ENCODE measurements around the gene ACTR5. TPM values are rescaled to one million over a fixed set of nuclear protein-coding genes. Genes with fewer than 3 reads are reported as not detected.

ACTR5 gene
- total RNA-seq, 2 donors from 2014 or later, result 7.9 to 11.2 TPM

- peak; percentile 99 for DNase-seq
- H3K27me3 ChIP-seq (ENCODE audit: control insufficient read depth, insufficient read depth, low read length, poor library complexity, severe bottlenecking), result peaks cover 100% of the 10 kb centered on the region
- H3K36me3 ChIP-seq (ENCODE audit: control insufficient read depth, insufficient read depth, low read length), result no peaks in the 10 kb centered on the region
- H3K4me3 ChIP-seq (ENCODE audit: low read length), result peak overlapping the region; percentile 40
- peaks cover 15% of the 10 kb centered on the region for H3K4me1 ChIP-seq (ENCODE audit: control insufficient read depth, insufficient read depth, low read length)
- no peak overlapping the region for H3K9ac ChIP-seq (ENCODE audit: extremely low read depth, low read length, poor library complexity, severe bottlenecking)
- TF ChIP-seq CTCF (conservative IDR thresholded peaks at IDR 0.05), result peak; percentile 85
- no peaks in the 10 kb centered on the region for H3K9me3 ChIP-seq (ENCODE audit: control insufficient read depth, low read length)
- H3K27ac ChIP-seq (ENCODE audit: low read depth, low read length), result no peak overlapping the region
- Mint-ChIP-seq H3K27me3 (ENCODE audit: insufficient read depth) (peaks cover 100% of the 10 kb centered on the region), H3K4me3 (peak overlapping the region; percentile 38), H3K36me3 (ENCODE audit: low read depth) (no peaks in the 10 kb centered on the region), H3K27ac (no peak overlapping the region), H3K4me1 (peaks cover 45% of the 10 kb centered on the region), H3K9me3 (peaks cover 2% of the 10 kb centered on the region)
- WGBS, 2 experiments (ENCODE audit: insufficient coverage in 1 of 2, insufficient read length in 1 of 2), result 3% methylated on average over 19 to 43 of the region's 43 CpGs
These were observed 21.3 kb upstream of the ACTR5 start for GRCh38 chr20:38726804-38727606.

- H3K36me3 ChIP-seq (ENCODE audit: control insufficient read depth, insufficient read depth, low read length), result no peaks in the 10 kb centered on the region
- Mint-ChIP-seq H3K4me1 (peaks cover 45% of the 10 kb centered on the region), H3K27me3 (ENCODE audit: insufficient read depth) (peaks cover 99% of the 10 kb centered on the region), H3K36me3 (ENCODE audit: low read depth) (no peaks in the 10 kb centered on the region), H3K27ac (no peak overlapping the region), H3K9me3 (peaks cover 2% of the 10 kb centered on the region), H3K4me3 (peak overlapping the region; percentile 38)
- H3K27me3 ChIP-seq (ENCODE audit: control insufficient read depth, insufficient read depth, low read length, poor library complexity, severe bottlenecking), result peaks cover 100% of the 10 kb centered on the region
- peaks cover 15% of the 10 kb centered on the region for H3K4me1 ChIP-seq (ENCODE audit: control insufficient read depth, insufficient read depth, low read length)
- no peak for TF ChIP-seq CTCF (conservative IDR thresholded peaks at IDR 0.05)
- H3K4me3 ChIP-seq (ENCODE audit: low read length), result peak overlapping the region; percentile 40
- WGBS, 2 experiments (ENCODE audit: insufficient coverage in 1 of 2, insufficient read length in 1 of 2), result 7 to 8% methylated on average over 44 to 46 of the region's 46 CpGs
- no peak for DNase-seq
- no peaks in the 10 kb centered on the region for H3K9me3 ChIP-seq (ENCODE audit: control insufficient read depth, low read length)
- no peak overlapping the region for H3K27ac ChIP-seq (ENCODE audit: low read depth, low read length)
- H3K9ac ChIP-seq (ENCODE audit: extremely low read depth, low read length, poor library complexity, severe bottlenecking), result no peak overlapping the region
These were observed 20.6 kb upstream of the ACTR5 start for GRCh38 chr20:38727607-38728190.

- Histone ChIP-seq H3K9me3 (ENCODE audit: control insufficient read depth, low read length) (no peaks in the 10 kb centered on the region), H3K27me3 (ENCODE audit: control insufficient read depth, insufficient read depth, low read length, poor library complexity, severe bottlenecking) (peaks cover 100% of the 10 kb centered on the region), H3K4me1 (ENCODE audit: control insufficient read depth, insufficient read depth, low read length) (peaks cover 15% of the 10 kb centered on the region), H3K36me3 (ENCODE audit: control insufficient read depth, insufficient read depth, low read length) (no peaks in the 10 kb centered on the region), H3K9ac (ENCODE audit: extremely low read depth, low read length, poor library complexity, severe bottlenecking) (no peak overlapping the region), H3K4me3 (ENCODE audit: low read length) (peak overlapping the region; percentile 40), H3K27ac (ENCODE audit: low read depth, low read length) (no peak overlapping the region)
- DNase-seq, result peak; percentile 78
- H3K36me3 Mint-ChIP-seq (ENCODE audit: low read depth), result no peaks in the 10 kb centered on the region
- peaks cover 99% of the 10 kb centered on the region for H3K27me3 Mint-ChIP-seq (ENCODE audit: insufficient read depth)
- H3K27ac Mint-ChIP-seq, result no peak overlapping the region
- no peak for TF ChIP-seq CTCF (conservative IDR thresholded peaks at IDR 0.05)
- peaks cover 2% of the 10 kb centered on the region for H3K9me3 Mint-ChIP-seq
- WGBS, 2 experiments (ENCODE audit: insufficient coverage in 1 of 2, insufficient read length in 1 of 2), result 1 to 2% methylated on average over 36 to 50 of the region's 56 CpGs
- peak overlapping the region; percentile 38 for H3K4me3 Mint-ChIP-seq
- peaks cover 41% of the 10 kb centered on the region for H3K4me1 Mint-ChIP-seq
These were observed 20.0 kb upstream of the ACTR5 start for GRCh38 chr20:38728191-38728781.
